Subcutaneous adipose tissue (tissue), 4 donors: ENCODE data around the gene CD200. TPM values are rescaled to one million over a fixed set of nuclear protein-coding genes. Genes with fewer than 3 reads are reported as not detected.

Source experiments
- CTCF ChIP-seq: fragments of 450-650 bp; IDR thresholded peaks from one replicate; pipeline ENCODE4 v1.5.1; 2016; ENCODE audit warnings: low read depth, mild to moderate bottlenecking, control low read depth, antibody characterized with exemption, moderate library complexity
- total RNA-seq, 4 donors: library from RNA; depleted of rRNA; stranded (reverse); fragments of >200 nt; gene quantifications; one replicate each; pipeline ENCODE4 v1.1.0, GENCODE V29; 2016

CD200 gene
- total RNA-seq, 4 donors from 2014 or later = 2.6 to 10.2 (median 6.7) TPM

DNA sequence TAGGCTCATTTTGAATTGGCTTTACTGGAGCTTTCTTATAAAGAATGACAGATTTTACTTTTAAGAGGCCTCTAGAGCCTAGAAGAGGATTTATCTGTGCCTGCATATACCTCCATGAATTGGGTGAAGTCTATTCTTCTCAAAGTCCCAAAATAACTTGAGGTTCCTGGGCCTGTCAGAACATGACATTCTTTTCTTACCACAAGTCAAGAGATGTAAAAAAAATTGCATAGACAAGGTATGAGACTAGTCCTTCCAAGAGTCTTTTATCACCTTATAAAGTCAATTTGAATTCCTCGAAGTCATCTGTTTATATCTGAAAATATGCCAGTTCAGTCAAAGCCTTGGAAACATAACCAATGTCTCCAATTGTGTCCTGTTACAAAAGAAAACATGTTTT, 17.2 kb upstream of the CD200 start:
- TF ChIP-seq CTCF = no peak

DNA sequence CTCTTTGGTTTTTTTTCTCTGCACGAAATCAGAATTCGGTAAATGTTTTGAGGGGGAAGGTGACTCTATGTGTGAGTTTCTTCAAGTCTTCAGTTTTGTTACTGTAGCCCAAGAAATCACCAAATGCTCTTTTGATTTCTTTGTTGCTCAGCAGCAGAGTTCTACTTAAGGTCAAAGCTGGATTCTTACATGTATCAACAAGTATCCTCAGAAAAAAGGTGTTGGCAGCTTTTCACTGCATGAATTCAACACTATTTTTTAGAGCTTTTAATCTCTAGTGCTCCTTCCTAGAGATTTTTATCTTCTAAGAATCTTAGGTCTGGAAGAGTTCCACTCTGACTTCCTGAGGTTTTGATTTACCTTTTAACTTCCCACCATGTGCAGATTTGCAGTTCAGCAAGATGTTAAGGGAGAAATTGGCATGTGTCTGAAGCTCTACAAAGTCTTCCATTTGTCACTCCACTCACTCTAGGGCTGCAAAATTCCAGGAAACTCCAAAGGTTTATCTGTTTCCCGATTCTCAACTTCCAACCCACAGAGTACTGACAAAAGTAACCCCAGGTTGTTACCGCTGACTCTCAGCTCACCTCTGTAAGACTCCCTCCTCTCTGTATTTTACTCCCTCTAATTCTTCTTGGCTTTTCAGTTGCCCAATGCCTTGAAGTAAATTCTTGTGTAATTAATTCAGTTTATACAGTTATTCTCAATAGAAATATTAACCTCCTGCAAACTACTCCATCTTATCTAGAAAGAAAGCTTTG, 13.3 kb upstream of the CD200 start:
- no peak for TF ChIP-seq CTCF

GRCh38 chr3:112320691-112321090, 12.3 kb upstream of the CD200 start:
- TF ChIP-seq CTCF = no peak

- TF ChIP-seq CTCF = no peak
Observed at GRCh38 chr3:112321867-112322652, 10.9 kb upstream of the CD200 start.

DNA sequence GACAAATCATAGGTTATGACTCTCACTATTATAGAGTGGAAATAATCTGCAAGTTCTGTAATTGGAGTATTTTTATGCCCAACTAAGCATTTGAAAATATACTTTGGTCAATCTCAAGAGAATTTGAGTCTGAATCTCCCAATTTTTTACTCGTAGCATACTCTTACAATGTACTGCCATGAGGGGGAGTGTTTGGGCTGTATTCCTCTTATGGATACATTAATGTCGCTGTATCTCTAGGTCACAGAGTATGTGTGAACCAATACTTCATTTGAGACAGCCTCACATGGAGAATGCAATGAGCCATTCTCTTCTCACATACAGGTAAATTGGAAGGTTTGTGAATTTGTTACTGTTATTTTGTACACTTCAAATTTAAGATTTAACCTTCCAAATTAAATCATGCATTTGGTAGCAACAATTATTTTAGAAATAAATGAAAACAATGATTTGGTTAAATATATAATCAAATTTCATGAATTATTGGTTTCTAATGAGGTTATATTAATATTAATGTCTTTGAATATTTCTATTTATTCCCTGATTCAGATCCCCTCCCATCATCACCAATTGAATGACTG, 5.5 kb upstream of the CD200 start:
- no peak for TF ChIP-seq CTCF

DNA sequence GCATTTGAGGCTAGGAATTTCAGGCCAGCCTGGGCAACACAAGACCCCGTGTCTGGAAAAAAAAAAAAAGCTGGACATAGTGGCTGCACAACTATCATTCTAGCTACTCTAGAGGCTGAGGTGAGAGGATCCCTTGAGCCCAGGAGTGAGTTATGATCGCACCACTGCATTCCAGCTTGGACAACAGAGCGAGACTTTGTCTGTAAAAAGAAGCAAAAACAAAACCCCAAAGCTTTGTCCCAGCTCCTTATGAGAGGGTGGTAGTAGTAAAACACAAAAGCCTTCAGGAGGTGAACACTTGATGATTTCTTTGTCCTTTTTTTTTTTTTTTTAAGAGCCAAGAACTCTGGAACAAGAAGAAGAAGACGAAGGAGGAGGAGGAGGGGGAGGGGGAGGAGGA, 1.1 kb upstream of the CD200 start:
- TF ChIP-seq CTCF = no peak
